C4-2B (cell line): ENCODE measurements around the gene MSL2.

Experiments
- ZFX ChIP-seq: fragments of 450-650 bp; IDR thresholded peaks from 2 replicates; pipeline ENCODE4 v1.6.1; 2017
- TF ChIP-seq, protein P1 (sequence below): fragments of 450-650 bp; conservative IDR thresholded peaks from 2 replicates; pipeline ENCODE4 v1.5.1; 2017; ENCODE audit warnings: mild to moderate bottlenecking

DNA sequence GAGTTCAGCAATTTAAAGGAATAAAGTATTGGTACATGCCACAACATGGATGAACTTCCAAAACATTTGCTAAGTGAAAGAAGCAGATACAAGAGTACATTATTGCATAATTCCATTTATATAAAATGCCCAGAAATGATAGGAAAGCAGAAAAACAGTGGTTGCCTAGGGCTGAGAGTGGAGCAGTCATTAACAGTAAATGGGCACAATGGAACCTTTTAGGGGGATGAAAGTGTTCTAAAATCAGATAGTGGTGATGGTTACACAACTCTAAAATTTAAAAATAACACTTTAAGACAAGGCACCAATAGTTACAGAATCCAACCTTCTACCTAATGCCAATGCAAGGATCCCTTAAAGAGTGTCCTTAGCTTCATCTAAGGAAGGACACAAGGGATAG lies 34.6 kb downstream of the MSL2 start:
- TF ChIP-seq, protein P1, sequence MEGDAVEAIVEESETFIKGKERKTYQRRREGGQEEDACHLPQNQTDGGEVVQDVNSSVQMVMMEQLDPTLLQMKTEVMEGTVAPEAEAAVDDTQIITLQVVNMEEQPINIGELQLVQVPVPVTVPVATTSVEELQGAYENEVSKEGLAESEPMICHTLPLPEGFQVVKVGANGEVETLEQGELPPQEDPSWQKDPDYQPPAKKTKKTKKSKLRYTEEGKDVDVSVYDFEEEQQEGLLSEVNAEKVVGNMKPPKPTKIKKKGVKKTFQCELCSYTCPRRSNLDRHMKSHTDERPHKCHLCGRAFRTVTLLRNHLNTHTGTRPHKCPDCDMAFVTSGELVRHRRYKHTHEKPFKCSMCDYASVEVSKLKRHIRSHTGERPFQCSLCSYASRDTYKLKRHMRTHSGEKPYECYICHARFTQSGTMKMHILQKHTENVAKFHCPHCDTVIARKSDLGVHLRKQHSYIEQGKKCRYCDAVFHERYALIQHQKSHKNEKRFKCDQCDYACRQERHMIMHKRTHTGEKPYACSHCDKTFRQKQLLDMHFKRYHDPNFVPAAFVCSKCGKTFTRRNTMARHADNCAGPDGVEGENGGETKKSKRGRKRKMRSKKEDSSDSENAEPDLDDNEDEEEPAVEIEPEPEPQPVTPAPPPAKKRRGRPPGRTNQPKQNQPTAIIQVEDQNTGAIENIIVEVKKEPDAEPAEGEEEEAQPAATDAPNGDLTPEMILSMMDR: no peak
- TF ChIP-seq ZFX: no peak
